Testis (tissue), 2 donors: Measurements from ENCODE around the gene GBF1.

Source experiments
- POLR2A ChIP-seq: fragments of 450-650 bp; IDR thresholded peaks from one replicate; pipeline ENCODE4 v1.6.1; 2017; ENCODE audit warnings: antibody characterized with exemption, mild to moderate bottlenecking, moderate library complexity
- TF ChIP-seq, protein P1 (sequence below), 3 experiments: fragments of 450-650 bp in 2 of 3; fragments of 200-600 bp in 1 of 3; sonication (generic) in 1 of 3; IDR thresholded peaks; one replicate each; pipeline ENCODE4 v1.5.1; 2016 to 2019; ENCODE audit warnings: antibody characterized with exemption in 3 of 3, mild to moderate bottlenecking in 2 of 3, moderate library complexity in 1 of 3

DNA sequence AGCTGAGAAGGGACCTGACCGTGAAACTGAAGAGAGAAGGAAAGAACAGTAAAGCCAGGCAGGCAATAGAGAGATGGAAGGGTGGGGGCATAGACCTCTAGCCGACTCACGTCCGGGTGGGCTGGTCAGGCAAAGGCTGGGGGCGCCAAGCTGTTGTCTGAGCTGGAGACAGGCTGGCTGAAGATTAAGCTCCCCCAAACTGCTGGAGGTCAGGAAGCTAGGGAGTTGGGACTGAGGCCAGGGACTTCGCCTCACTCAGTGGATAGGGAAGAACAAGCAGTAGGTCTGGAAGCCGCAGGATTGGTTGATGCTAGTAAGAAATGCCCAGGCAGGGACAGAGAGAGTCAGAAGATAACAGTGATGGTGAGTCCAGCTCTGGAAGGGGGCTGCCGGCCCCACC, 9.3 kb upstream of the GBF1 start:
- TF ChIP-seq, protein P1, sequence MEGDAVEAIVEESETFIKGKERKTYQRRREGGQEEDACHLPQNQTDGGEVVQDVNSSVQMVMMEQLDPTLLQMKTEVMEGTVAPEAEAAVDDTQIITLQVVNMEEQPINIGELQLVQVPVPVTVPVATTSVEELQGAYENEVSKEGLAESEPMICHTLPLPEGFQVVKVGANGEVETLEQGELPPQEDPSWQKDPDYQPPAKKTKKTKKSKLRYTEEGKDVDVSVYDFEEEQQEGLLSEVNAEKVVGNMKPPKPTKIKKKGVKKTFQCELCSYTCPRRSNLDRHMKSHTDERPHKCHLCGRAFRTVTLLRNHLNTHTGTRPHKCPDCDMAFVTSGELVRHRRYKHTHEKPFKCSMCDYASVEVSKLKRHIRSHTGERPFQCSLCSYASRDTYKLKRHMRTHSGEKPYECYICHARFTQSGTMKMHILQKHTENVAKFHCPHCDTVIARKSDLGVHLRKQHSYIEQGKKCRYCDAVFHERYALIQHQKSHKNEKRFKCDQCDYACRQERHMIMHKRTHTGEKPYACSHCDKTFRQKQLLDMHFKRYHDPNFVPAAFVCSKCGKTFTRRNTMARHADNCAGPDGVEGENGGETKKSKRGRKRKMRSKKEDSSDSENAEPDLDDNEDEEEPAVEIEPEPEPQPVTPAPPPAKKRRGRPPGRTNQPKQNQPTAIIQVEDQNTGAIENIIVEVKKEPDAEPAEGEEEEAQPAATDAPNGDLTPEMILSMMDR (IDR thresholded peaks at IDR 0.05): no peak
- TF ChIP-seq POLR2A: no peak
